HG02763 (cell line): ENCODE measurements around the gene DEFB114.
"Not testable (repeated sequence)": the region's sequence is repeated elsewhere in the genome, so short reads cannot be mapped to it uniquely, and the experiment has no call there.

Source experiments
- ATAC-seq: cut with Tn5 transposase; IDR thresholded peaks from one replicate; pipeline ENCODE4 v1.9.1; 2021; ENCODE audit warnings: mild to moderate bottlenecking, moderate library complexity; ENCODE audit not compliant: unreplicated experiment

Gene DEFB114, protein sequence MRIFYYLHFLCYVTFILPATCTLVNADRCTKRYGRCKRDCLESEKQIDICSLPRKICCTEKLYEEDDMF

DNA sequence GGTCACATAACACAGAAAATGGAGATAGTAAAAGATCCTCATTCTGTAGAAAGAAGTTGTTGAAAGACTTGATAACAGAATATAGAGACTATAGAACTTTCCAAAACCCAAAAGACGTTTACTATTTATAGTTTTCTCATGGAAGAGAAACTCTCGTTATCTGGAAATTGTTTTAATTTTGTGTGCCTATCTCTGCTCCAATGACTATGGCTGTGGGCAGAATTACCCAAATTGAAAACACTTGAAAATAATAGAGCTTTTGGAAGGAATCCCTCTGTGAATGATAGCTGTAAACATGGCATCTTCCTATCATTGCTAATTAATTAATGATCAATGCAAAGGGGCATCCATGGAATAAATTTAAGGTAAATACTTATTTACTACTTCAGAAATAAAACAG, at the start of gene DEFB114:
TSS of gene DEFB114 (minus strand) at position 101 of the 400 bp plus-strand sequence. CDS start at position 42, 59 bp downstream.
- no peak for ATAC-seq

DNA sequence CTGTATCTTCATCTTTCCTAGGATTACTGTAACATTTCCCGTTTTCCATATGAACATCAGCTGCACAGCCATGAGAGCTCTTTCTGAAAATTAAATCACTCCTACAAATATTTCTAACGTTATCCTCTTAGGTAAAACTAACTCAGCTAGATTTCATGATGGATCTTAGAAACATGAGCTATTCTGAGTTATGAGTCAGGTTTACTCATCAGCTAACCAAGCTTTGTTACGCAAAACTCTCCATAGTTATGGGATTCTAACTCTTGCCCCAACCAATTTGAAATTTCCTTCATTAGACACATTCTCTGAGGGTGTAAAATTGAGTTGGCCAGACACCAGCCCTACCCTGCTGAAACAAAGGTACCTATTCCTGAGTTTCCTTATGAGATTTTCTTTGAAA, 43.9 kb upstream of the DEFB114 start:
- ATAC-seq: no peak

DNA sequence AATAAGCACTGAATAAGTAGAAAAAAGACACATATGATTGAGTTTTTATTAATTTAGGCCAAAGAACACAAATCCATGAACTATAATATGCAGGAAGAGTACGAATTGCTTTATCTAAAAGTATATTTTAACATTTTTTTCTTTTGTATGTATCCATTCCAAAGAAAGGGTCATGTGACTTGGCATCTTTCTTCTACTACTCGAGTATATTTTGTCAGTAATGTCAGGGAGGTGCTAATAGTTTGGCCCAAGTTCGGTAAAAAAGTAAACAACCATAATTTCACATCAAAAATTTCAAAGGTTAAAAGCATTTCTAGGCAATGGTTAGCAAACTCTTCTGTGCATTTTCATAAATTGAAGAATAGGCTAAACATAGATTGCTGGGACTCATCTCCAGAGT, 39.2 kb upstream of the DEFB114 start:
- ATAC-seq: no peak

DNA sequence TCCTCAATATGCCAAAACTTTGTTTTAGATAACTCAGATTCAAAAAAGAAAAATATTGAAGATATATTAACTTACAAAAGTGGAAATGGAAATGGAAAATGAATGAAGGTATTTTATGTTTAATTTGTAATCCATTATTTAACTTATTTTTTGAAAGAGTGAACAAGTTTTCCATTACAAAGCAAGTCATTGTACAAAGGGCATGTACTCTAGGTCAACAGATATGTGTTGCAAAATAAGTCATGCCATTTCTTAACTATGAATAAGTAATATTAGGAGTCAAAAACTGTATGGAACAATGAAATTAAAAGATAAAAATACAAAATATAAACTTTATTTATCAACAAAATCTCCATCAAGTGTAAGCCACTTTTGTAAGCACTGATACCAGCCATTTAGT, 31.3 kb upstream of the DEFB114 start:
- ATAC-seq: no peak

DNA sequence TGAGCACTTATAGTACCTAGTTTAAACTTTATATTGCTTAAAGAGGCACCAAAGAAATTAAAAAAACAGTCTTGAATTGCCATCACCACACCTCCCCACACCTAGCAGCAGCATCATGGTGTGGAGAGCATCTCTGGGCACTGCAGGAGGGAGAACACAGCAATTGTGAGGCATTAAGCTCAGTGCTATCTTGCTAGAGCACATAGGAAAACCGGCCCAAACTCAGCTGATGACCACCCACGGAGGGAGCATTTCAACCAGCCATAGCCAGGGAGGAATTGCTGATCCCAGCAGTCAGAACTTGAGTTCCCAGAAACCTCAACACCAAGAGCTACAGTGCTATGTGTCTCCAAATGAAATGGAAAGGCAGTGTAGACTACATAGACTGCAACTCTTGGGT, 24.9 kb upstream of the DEFB114 start:
- ATAC-seq: no peak

DNA sequence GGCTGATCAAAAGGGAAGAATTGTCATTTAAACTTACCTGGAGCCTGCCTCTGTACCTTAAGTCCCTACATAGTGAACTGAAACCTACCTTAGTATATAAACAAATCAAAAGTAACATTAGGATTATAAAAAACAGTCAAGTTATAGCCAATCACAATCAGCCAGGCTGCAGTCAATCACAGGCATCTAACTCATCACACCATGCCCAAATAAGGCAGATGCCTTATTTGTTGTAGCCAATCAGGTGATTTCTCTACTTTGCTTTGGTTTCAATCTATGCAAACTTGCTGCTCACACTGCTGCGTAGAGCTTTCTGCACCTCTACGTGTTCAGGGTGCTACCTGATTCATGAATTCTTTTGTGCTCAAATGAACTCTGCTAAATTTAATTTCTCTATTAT, 23.8 kb upstream of the DEFB114 start:
- no peak for ATAC-seq

DNA sequence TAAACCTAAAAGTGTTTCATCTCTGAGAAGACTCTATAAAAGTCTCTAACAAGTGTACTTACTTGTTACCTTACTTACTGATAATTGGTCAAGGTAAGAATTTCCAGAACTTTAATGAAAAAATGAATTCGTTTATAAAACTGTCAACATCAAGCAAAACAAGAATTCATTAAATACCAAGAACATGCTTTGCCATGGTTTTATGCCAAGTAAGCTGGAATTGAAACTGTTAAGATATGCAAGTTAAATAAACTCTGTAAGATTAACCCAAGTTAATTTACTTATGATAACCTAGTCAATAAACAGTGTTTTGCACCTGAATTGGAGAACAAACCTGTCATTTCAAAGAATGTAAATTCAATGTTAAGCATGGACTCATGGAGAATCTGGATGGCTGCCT, 22.6 kb upstream of the DEFB114 start:
- no peak for ATAC-seq

DNA sequence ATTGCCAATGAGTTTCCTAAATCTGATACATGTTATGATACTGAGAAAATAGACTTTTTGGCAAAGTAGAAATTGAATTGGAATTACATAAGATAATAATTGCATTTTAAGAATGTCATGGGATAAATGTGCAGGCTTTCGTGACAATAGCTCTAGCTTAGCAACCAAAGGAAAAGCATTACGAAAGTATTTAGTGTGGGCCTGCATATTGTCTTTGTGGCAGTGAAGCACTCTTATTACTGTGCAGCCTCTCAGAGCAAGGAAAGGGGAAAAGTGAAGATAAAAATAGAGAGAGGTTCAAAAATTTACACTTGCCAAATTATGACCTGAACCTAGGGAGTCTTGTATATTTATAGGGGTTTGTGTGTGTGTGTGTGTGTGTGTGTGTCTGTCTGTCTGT, 18.1 kb upstream of the DEFB114 start:
- no peak for ATAC-seq

DNA sequence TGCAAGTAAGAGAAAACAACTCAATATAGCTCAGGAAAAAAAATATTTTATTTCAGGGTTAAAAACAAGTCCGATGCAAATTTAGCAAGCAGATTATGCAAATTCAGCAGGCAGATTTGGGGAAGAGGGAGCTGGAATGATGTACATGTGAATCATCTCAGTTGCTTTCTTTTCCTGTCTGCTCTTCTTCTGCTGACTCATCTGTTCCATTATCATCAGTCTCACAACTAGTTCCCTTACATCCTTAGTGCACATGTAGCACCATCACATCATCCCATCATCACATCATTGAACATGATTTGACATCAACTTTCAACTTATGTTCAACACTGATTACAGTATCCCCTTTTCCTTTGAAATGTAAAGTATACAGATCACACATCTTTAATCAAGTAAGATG, 16.9 kb upstream of the DEFB114 start:
- ATAC-seq: peak; percentile 37

DNA sequence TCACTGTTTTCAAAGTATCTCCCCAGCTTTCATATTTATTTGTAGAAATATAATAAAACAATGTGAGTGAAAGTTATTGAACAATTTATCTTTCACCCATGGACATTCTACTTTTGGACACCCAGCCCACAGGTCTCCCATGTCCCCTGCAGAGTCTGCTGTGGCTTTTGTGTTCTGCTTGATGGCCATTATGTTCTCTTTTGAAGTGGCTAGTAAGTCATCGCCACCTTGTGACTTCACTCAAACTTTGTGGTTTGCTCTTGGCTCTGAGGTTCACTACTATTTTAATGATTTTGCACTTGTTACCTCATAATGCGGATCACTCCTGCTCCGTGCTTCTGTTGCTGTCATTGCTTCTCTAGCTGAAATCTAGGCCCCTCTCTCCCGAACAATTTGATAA, 15.6 kb upstream of the DEFB114 start:
- no peak for ATAC-seq

DNA sequence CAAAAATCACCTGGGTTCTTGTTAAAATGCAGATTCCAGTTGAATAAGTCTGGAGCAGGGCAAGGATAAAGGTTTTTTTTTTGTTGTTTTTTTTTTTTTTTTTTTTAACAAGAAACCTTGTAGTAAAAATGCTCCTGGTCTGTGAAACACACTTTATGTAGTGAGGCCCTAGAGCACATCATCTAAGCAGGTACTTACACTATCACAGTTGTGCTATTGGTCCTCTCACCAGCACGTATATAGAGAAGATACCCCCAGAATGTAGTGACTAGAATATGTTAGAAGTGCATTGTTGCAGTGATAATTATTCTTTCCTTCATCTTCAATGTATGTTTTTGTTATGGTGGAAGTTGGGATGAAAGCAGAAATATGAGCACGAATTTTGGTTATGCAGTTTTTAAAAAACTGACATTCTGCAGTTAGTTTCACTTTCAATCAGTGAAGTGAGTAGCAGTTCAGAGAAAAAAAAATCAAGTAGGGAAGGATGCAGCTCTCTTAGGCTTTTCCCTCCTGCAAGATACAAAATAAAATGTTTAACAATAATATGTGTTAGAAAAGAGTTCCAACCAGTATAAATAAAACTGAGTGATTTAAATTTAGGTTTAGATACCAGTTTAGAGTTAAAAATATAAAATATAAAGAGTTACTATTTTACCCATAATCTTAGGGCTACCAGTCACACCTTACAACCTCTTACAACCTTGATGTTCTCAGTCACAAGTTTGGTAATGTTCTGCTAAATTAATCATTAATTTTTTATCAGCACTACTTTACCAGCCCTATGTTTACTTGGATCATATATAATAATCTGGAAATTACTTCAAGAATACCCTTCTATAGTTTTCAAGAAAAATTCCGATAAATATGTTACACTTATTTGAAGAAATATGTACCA, 14.6 kb upstream of the DEFB114 start:
- peak; percentile 53 for ATAC-seq

DNA sequence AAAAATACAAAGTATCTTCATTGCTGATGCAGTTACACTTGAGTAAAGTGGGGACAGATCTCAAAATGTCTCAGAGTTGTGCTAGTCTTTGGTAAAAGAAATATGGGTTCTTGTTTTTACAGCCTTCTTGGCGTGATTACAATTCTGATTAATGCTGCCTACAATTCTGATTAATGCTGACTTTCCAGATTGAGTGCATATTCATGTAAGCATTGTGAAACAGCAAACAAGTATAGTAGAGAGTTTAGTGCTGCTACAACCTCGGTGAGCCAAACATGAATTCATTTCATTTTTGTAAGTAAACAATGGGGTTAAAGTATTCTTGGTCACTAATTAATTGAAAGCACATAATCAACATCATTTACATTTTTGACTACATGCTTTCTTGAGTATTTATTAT, 5.6 kb upstream of the DEFB114 start, which contains the start of gene DEFB113:
TSS of gene DEFB113 (minus strand) at position 21 of the 400 bp plus-strand sequence. CDS start at position 21, 0 bp downstream.
- ATAC-seq: no peak

DNA sequence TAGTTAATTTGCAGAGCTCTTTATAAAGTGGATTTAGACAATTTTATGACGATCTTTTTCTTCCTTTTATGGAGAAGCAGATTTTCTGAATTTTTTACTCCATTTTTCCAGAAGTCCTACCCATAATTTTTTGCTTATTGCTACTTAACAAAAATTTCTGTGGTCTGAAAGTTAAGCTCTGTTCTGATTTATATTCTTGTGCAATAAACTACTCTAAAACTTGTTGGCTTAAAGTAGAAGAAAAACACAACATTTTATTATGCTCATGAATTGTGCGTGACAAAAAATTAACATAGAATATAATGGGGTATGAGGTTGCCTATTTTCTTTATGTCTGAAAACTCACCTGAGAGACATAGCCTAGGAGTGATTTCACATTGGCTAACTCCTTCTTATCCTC, 2.9 kb upstream of the DEFB114 start:
- no peak for ATAC-seq

DNA sequence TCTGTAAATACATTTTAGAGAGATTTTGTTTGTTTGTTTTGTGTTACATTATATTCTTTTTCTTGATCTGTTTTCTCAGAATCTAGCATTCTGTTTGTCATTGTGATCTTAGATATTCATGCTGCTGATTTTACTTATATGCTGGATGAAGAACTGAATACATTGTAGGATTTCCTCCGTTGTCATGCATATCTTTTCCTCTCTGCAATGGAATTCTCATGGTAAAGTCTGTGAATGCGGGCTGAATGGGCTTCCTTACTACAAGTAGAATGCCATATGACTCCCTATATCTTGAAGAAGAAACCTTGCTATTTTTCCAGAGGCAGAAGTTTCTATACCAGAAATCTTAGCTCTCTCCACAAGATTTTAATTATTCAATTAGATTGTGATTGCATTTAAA, 2.4 kb upstream of the DEFB114 start:
- no peak for ATAC-seq

DNA sequence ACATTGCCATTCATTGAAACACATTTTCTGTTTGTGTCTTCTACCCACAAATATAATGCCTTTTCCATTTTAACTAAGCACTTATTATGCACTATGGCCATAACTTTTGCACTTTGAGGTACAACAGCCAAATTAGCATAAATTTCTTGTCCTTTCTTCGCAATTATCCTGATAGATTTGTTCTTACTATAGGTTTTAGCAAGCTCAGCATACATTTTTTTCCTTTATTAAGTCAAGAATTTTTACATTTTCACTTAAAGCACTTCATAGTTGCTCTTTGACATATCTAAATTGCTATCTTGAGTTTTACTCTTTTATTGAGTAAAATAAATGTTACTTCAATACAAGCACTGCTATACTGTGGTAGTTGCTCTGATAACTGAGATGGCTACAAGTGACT, 5.8 kb downstream of the DEFB114 start:
- no peak for ATAC-seq

DNA sequence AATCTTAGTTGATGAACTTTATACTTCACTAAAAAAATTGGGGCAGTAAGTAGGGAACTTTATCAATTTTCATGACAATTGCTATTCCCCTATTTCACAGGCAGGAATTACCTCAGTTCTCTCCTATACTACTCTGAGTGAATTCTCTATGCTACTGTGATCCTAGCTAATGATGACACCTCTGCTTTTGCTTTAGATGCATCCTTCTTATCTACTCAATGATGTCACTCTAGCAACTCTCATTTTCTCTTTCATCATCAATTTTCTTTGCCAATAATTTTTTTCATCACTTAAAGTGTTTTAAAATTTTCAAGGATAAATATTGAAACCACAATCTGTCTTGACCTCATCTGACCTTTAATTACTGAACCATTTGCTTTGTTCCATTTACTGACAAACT, 8.1 kb downstream of the DEFB114 start:
- no peak for ATAC-seq

DNA sequence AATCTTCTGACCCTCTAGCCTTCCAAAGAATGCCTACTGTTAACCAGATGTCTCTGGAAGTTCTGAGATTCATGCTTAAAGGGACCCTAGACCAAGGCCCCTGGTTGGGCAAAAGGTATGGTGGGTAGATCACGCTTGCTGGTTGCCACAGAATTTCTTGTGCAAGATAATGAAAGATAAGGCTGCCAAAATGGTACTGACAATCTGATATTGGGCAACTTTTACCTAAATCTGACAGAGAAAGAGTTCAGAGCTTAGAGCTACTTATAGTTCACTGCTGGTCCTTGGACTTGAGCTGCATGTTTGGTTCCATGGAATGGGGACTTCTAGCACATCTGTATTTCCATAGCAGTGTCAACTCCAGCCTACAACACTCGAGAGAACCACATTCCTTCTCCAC, 12.0 kb downstream of the DEFB114 start:
- ATAC-seq: no peak

DNA sequence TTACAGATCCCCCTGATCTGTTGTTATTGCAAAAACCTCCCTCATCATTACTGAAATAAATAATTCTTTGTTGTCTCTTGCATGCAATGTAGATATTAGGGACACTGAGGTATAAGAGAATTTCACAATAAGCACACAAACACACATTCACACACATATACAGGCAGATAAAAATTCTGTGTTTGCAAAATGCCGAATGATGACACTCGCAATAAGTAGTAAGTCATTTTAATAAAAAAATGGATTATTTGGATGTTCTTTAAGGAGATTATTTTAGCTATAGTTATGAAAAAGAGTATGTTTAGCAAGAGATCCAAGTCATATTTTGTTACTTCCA, 13.6 kb downstream of the DEFB114 start:
- no peak for ATAC-seq

DNA sequence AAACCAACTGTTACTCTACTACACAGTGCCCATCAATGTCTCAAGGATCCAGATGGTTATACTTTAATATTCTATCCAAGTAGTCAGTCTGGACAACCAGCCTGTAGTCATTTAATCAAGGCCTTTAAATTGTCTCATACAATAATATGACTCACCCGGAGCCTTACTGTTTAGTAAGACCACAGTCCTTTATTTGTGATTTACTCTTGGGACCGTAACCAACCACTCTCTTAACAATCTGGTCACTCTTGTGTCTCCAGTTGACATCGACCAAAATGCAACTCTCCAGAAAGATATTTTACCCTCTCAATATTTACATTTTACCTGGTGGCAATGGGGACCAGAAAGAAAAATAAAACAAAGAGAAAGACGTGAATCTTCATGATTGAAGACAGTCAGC, 14.9 kb downstream of the DEFB114 start:
- ATAC-seq: no peak

DNA sequence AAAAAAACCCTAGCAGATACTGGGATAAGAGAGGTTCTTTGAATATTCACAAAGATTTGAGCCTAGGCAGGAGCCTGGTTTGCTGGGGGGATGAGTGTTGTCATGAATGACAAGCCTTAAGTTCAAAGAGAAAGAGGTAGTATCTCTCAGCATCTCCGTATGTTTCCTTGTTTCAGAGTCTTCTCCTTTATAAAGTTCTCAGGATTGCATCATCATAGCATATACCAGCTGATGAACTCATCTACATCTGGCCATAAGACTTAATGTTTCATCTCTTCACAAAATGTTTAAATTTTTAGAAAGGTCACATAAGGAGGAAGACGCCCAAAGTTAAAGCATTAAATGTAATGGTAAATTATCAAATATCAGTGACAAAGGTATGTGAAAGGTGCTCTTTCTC, 17.1 kb downstream of the DEFB114 start:
- no peak for ATAC-seq

DNA sequence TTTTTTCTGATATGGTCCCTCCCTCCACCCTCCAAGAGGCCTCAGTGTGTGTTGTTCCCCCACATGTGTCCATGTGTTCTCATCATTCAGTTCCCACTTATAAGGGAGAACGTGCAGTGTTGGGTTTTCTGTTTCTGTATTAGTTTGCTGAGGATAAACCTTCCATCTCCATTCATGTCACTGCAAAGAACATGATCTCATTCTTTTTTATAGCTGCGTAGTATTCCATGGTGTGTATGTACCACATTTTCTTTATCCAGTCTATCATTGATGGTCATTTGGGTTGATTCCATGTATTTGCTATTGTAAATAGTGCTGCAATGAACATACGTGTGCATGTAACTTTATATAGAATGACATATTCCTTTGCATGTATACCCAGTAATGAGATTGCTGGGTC, 19.9 kb downstream of the DEFB114 start:
- not testable (repeated sequence) for ATAC-seq

DNA sequence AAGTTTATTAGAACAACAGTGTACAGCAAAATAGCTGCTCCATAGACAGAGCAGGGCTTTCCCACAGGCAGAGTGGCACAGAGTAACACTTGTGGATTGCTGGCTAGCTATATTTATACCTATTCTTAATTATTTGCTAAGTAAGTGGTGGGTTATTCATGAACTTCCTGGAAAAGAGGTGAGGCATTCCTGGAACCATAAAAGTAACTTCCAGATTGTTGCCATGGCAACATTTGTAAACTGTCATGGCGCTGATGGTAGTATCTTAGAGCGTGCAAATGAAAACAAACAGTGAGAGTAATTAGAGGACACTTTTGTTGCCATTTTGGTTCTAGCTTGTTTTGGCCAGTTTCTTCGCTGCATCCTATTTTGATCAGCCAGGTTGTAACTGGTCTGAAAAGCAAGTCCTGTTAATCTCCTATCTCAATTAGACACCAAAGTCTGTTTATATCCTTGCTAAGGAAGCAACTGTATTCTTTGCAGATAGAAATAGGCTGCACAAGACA, 23.9 kb downstream of the DEFB114 start:
- ATAC-seq: no peak

DNA sequence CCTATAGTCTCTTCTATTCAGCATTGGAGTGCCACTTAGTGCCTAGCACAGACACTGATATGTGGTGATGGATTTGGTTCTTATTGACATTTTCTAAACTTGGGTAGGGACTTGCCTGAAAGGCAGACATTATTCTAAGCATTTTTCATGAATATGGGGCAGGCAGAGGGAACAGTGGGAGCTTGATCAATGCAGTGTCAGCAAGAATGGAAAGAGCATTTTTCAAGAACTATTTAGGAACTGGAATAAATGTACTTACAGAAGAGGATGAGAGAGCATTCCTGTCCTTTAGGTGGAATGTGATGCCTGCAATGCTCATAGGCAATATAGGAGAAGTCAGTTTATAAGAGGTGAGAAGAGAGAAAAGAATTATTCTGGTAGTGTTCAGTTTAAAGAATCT, 26.2 kb downstream of the DEFB114 start:
- ATAC-seq: no peak
